ENCODE results near the gene ATP8B4. TPM values are rescaled to one million over a fixed set of nuclear protein-coding genes. Genes with fewer than 3 reads are reported as not detected.
"Not testable (repeated sequence)": the region's sequence is repeated elsewhere in the genome, so short reads cannot be mapped to it uniquely, and the experiment has no call there.

ATP8B4 gene
- total and polyA plus RNA-seq, 4 donors = 0.20 to 43.9 (median 10.8) TPM

DNA sequence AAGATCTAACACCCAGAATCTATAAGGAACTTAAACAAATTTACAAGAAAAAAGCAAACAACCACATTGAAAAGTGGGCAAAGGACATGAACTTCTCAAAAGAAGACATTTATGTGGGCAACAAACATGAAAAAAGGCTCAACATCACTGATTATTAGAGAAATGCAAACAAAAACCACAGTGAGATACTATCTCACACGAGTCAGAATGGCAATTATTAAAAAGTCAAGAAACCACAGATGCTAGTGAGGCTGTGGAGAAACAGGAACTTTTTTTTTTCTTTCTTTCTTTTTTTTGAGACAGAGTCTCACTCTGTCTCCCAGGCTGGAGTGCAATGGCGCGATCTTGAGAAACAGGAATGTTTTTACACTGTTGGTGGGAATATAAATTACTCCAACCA lies 29.6 kb downstream of the ATP8B4 start:
- H3K36me3 ChIP-seq (ENCODE audit: control insufficient read depth in 1 of 2, insufficient read depth in 2 of 2, low read length in 1 of 2); DNase-seq; intact Hi-C loops (cut with DNase I); ATAC-seq (ENCODE audit: low FRiP score); H3K27me3 ChIP-seq (ENCODE audit: control insufficient read depth in 1 of 2, insufficient read depth in 2 of 2, low read length in 1 of 2); H3K4me3 ChIP-seq (ENCODE audit: low read length in 2 of 2); H3K27ac ChIP-seq (ENCODE audit: low read depth in 1 of 2, low read length in 2 of 2); H3K4me1 ChIP-seq (ENCODE audit: control insufficient read depth in 1 of 2, insufficient read depth in 2 of 2, low read length in 2 of 2); H3K9me3 ChIP-seq (ENCODE audit: control insufficient read depth, low read length): not testable (repeated sequence)
- WGBS, 2 donors = 63 to 78% methylated on average over 3 of the region's 3 CpGs

DNA sequence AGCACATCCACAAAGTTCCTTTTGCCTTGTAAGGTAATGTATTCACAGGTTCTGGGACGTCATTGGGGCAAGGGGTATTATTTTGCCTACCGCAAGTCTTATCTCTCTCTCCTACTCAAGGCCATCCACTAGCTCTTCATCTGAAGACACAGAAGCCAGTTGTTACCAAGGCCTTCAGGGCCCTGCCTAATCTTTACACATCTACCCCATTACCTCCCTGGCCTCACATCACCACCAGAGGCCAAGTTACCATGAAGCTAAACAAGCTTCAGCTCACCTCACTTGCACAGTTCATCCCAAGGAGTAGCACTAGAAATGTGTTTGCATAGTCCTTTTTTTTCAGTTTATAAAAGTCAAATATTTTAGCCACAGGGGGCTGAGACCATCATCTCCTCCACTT lies 34.1 kb downstream of the ATP8B4 start:
- DNase-seq = no peak
- H3K4me3 ChIP-seq (ENCODE audit: low read length in 2 of 2) = no peak overlapping the region
- no peaks in the 10 kb centered on the region for H3K27me3 ChIP-seq (ENCODE audit: control insufficient read depth in 1 of 2, insufficient read depth in 2 of 2, low read length in 1 of 2)
- ATAC-seq (ENCODE audit: low FRiP score) = no peak
- no peak overlapping the region for H3K27ac ChIP-seq (ENCODE audit: low read depth in 1 of 2, low read length in 2 of 2)
- H3K36me3 ChIP-seq (ENCODE audit: control insufficient read depth in 1 of 2, insufficient read depth in 2 of 2, low read length in 1 of 2) = no peaks in the 10 kb centered on the region
- H3K4me1 ChIP-seq (ENCODE audit: control insufficient read depth in 1 of 2, insufficient read depth in 2 of 2, low read length in 2 of 2) = no peaks in the 10 kb centered on the region
- intact Hi-C loops (cut with DNase I) = no loop called here
- H3K9me3 ChIP-seq (ENCODE audit: control insufficient read depth, low read length) = no peaks in the 10 kb centered on the region
- WGBS, 2 donors = 86 to 92% methylated on average over 2 of the region's 2 CpGs

DNA sequence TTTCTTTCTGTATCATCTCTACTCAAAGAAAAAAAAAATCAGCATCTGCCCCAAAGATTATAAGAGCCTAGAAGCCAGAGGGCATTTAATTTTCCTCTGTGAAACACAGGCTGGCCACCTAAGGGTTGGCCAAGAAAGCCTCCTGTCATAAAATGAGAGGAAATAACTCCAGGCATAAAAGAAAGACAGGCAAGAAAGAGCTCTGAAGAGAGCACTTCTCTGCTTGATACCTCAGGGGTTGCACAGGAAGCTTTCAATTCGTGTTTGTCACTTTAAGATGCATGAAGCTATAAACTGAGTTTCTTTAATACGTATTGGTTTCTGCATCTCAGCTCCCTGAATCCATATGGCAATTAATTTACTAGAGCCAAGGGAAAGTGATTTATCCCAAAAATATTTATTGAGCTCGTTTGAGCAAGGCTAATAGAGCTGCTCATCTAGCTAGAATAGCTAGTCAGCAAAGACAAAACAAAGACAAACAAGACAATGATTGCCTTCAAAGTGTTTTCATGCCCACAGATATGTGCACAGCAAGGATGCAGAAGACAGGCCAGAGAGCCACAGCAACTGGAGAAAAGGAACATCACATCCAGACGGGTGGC lies 35.5 kb downstream of the ATP8B4 start:
- DNase-seq (no peak), ATAC-seq (ENCODE audit: low FRiP score) (no peak)
- WGBS, 2 donors = 70% methylated on average over 4 of the region's 4 CpGs
- Histone ChIP-seq H3K27me3 (ENCODE audit: control insufficient read depth in 1 of 2, insufficient read depth in 2 of 2, low read length in 1 of 2) (no peaks in the 10 kb centered on the region), H3K4me3 (ENCODE audit: low read length in 2 of 2) (no peak overlapping the region), H3K36me3 (ENCODE audit: control insufficient read depth in 1 of 2, insufficient read depth in 2 of 2, low read length in 1 of 2) (no peaks in the 10 kb centered on the region), H3K4me1 (ENCODE audit: control insufficient read depth in 1 of 2, insufficient read depth in 2 of 2, low read length in 2 of 2) (no peaks in the 10 kb centered on the region), H3K9me3 (ENCODE audit: control insufficient read depth, low read length) (no peaks in the 10 kb centered on the region), H3K27ac (ENCODE audit: low read depth in 1 of 2, low read length in 2 of 2) (no peak overlapping the region)
- intact Hi-C loops (cut with DNase I) = no loop called here

DNA sequence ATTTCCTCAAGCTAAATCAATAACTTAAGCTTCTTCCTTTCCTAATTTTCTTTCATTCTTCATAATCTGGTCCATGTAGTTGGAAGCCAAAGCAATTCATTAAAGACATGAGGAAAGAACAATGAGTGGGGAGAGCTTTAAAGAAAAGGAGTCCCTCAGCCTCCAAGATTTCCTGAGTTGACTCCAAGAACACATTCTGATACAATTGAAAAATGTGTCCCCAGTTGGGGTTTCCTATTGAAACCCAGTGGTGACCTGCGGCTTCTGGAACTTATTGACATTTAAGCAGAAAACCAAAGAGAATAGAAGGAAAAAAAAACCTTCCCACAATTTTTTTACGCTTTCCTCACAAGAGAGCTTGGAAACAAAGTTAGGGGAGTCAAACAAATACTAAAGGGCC lies 37.0 kb downstream of the ATP8B4 start:
- ATAC-seq (ENCODE audit: low FRiP score) (no peak), DNase-seq (no peak)
- Histone ChIP-seq H3K27me3 (ENCODE audit: control insufficient read depth in 1 of 2, insufficient read depth in 2 of 2, low read length in 1 of 2) (no peaks in the 10 kb centered on the region), H3K9me3 (ENCODE audit: control insufficient read depth, low read length) (no peaks in the 10 kb centered on the region), H3K4me3 (ENCODE audit: low read length in 2 of 2) (no peak overlapping the region), H3K27ac (ENCODE audit: low read depth in 1 of 2, low read length in 2 of 2) (no peak overlapping the region), H3K36me3 (ENCODE audit: control insufficient read depth in 1 of 2, insufficient read depth in 2 of 2, low read length in 1 of 2) (no peaks in the 10 kb centered on the region), H3K4me1 (ENCODE audit: control insufficient read depth in 1 of 2, insufficient read depth in 2 of 2, low read length in 2 of 2) (no peaks in the 10 kb centered on the region)
- intact Hi-C loops (cut with DNase I) = no loop called here
- 50 to 72% methylated on average over 2 of the region's 2 CpGs for WGBS, 2 donors

DNA sequence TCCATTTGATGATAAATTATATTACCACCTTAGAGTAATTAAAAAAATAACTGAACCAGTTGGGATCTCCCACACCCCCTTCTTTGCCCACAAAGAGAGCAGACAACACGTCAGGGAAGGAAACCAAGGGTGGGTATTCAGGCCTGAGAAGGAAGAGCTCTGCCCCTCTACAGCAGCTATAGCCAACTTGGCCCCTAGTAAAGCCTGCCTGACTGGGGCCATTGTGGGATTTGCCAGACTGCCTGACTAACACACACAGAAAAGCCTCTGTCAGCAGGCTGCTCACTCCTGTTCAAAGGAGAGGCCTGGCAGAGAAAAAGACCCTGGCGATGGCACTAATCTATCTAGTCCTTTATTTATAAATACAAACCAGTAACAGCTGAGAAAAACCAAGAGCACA lies 41.4 kb downstream of the ATP8B4 start:
- H3K27ac ChIP-seq (ENCODE audit: low read depth in 1 of 2, low read length in 2 of 2) = no peak overlapping the region
- ATAC-seq (ENCODE audit: low FRiP score) = no peak
- DNase-seq = no peak
- WGBS, 2 donors = 70 to 82% methylated on average over 2 of the region's 2 CpGs
- no peaks in the 10 kb centered on the region for H3K36me3 ChIP-seq (ENCODE audit: control insufficient read depth in 1 of 2, insufficient read depth in 2 of 2, low read length in 1 of 2)
- no peaks in the 10 kb centered on the region for H3K27me3 ChIP-seq (ENCODE audit: control insufficient read depth in 1 of 2, insufficient read depth in 2 of 2, low read length in 1 of 2)
- H3K4me3 ChIP-seq (ENCODE audit: low read length in 2 of 2) = no peak overlapping the region
- H3K4me1 ChIP-seq (ENCODE audit: control insufficient read depth in 1 of 2, insufficient read depth in 2 of 2, low read length in 2 of 2) = no peaks in the 10 kb centered on the region
- no peaks in the 10 kb centered on the region for H3K9me3 ChIP-seq (ENCODE audit: control insufficient read depth, low read length)
- intact Hi-C loops (cut with DNase I) = no loop called here

DNA sequence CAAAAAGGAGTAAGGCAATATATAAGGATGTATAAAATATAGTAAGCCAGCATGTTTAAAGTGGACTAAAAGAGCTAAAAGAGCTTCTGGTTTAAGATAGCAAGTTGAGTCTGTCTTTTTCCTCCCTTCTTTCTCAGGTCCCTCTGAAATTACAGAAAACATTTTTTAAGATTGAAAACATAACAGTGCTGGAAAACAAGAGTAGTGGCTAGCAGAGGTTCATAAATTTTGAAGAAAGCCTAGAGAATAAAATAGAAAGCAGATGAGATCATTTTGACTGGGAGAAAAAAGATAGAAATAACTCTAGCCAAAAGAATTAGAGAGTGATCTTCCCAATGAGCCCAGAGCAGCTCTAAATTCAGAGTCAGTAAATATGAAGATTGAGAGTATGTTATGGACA lies 41.9 kb downstream of the ATP8B4 start:
- no peaks in the 10 kb centered on the region for H3K9me3 ChIP-seq (ENCODE audit: control insufficient read depth, low read length)
- ATAC-seq (ENCODE audit: low FRiP score) (no peak), DNase-seq (no peak)
- H3K4me3 ChIP-seq (ENCODE audit: low read length in 2 of 2) = no peak overlapping the region
- H3K4me1 ChIP-seq (ENCODE audit: control insufficient read depth in 1 of 2, insufficient read depth in 2 of 2, low read length in 2 of 2) = no peaks in the 10 kb centered on the region
- H3K27ac ChIP-seq (ENCODE audit: low read depth in 1 of 2, low read length in 2 of 2) = no peak overlapping the region
- intact Hi-C loops (cut with DNase I) = no loop called here
- no peaks in the 10 kb centered on the region for H3K36me3 ChIP-seq (ENCODE audit: control insufficient read depth in 1 of 2, insufficient read depth in 2 of 2, low read length in 1 of 2)
- H3K27me3 ChIP-seq (ENCODE audit: control insufficient read depth in 1 of 2, insufficient read depth in 2 of 2, low read length in 1 of 2) = no peaks in the 10 kb centered on the region

DNA sequence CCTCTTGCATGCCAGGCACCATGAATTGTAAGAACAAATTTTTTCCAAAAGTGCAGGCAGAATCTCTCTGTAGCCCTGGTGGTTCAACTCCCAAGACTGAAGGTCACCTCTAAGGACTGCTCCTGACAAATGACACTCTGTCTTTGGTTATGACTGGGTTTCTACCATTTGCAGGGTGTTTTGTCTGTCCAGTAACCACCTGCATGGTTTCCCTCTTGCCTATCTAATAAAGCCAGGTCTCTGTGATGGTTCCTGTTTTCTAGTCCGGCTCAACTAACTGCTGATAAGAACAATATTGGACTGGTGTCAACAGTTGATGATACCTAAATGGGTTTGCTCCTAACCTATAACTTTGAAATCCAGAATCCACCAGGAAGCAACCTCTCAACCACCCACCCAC lies 43.7 kb downstream of the ATP8B4 start:
- H3K4me1 ChIP-seq (ENCODE audit: control insufficient read depth in 1 of 2, insufficient read depth in 2 of 2, low read length in 2 of 2) = no peaks in the 10 kb centered on the region
- DNase-seq (no peak), ATAC-seq (ENCODE audit: low FRiP score) (no peak)
- WGBS, 2 donors = 78 to 81% methylated on average over 1 of the region's 1 CpG
- no peak overlapping the region for H3K4me3 ChIP-seq (ENCODE audit: low read length in 2 of 2)
- intact Hi-C loops (cut with DNase I) = no loop called here
- no peaks in the 10 kb centered on the region for H3K27me3 ChIP-seq (ENCODE audit: control insufficient read depth in 1 of 2, insufficient read depth in 2 of 2, low read length in 1 of 2)
- H3K27ac ChIP-seq (ENCODE audit: low read depth in 1 of 2, low read length in 2 of 2) = no peak overlapping the region
- H3K9me3 ChIP-seq (ENCODE audit: control insufficient read depth, low read length) = no peaks in the 10 kb centered on the region
- H3K36me3 ChIP-seq (ENCODE audit: control insufficient read depth in 1 of 2, insufficient read depth in 2 of 2, low read length in 1 of 2) = no peaks in the 10 kb centered on the region

DNA sequence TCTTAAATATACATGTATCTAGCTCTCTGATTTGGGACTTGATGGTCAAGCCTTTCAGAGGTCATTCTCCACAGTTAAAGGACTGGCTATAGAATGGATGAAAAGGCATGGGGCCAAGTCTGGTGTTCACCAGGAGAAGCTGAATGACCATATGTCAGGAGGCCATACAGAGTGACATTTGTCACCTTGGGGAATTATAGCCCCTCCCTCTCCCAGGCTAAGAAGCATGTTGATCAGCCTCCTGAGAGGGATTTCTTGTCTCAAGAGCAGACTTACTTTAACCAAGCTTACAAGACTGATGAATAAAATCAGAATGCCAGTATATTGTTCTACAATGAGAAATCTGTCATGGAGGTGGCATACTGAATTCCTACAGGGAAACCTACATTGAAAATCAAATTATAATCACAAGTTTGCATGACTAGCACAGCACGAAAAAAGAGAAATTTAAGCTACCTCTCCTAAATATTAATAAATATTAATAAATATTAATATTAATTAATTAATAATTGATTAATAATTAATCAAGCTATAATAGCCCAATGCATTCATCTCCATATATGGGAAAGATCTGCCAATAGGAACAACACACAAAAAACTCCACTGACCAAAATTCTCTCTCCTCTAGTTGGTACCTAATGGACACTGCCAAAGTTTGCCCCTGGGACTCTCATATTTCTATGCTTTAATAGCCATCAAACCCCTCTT lies 47.3 kb downstream of the ATP8B4 start:
- H3K4me1 ChIP-seq (ENCODE audit: control insufficient read depth in 1 of 2, insufficient read depth in 2 of 2, low read length in 2 of 2) = no peaks in the 10 kb centered on the region
- intact Hi-C loops (cut with DNase I) = no loop called here
- H3K27ac ChIP-seq (ENCODE audit: low read depth in 1 of 2, low read length in 2 of 2) = no peak overlapping the region
- DNase-seq = no peak
- H3K4me3 ChIP-seq (ENCODE audit: low read length in 2 of 2) = no peak overlapping the region
- no peaks in the 10 kb centered on the region for H3K36me3 ChIP-seq (ENCODE audit: control insufficient read depth in 1 of 2, insufficient read depth in 2 of 2, low read length in 1 of 2)
- WGBS, 2 donors = 94 to 97% methylated on average over 1 of the region's 1 CpG
- no peaks in the 10 kb centered on the region for H3K9me3 ChIP-seq (ENCODE audit: control insufficient read depth, low read length)
- ATAC-seq (ENCODE audit: low FRiP score) = no peak
- H3K27me3 ChIP-seq (ENCODE audit: control insufficient read depth in 1 of 2, insufficient read depth in 2 of 2, low read length in 1 of 2) = no peaks in the 10 kb centered on the region

DNA sequence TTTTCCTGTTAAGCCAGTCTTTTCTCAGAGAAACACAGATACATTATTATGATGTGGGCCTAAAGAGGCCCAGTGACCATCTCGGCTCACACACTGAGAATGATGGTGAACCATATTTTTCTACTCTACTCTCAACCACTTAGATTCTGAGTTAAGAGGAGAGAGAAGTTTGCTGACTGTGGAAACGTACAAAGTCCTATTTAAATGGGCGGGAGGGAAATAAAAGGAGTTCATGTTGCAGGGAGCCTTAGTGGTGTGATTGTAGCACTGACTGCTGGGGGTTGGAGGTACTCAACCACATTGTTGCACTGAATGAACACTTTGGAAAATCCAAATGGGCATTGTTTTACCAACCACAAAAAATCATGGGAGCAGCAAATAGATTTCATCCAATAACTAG lies 51.0 kb downstream of the ATP8B4 start:
- H3K4me3 ChIP-seq (ENCODE audit: low read length in 2 of 2) = no peak overlapping the region
- intact Hi-C loops (cut with DNase I) = no loop called here
- 89% methylated on average over 3 of the region's 3 CpGs for WGBS, 2 donors
- H3K9me3 ChIP-seq (ENCODE audit: control insufficient read depth, low read length) = no peaks in the 10 kb centered on the region
- H3K36me3 ChIP-seq (ENCODE audit: control insufficient read depth in 1 of 2, insufficient read depth in 2 of 2, low read length in 1 of 2) = no peaks in the 10 kb centered on the region
- ATAC-seq (ENCODE audit: low FRiP score) = no peak
- H3K27me3 ChIP-seq (ENCODE audit: control insufficient read depth in 1 of 2, insufficient read depth in 2 of 2, low read length in 1 of 2) = no peaks in the 10 kb centered on the region
- no peak overlapping the region for H3K27ac ChIP-seq (ENCODE audit: low read depth in 1 of 2, low read length in 2 of 2)
- no peak for DNase-seq
- no peaks in the 10 kb centered on the region for H3K4me1 ChIP-seq (ENCODE audit: control insufficient read depth in 1 of 2, insufficient read depth in 2 of 2, low read length in 2 of 2)
